Activated naive CD8-positive, alpha-beta T cell (primary cell): Measurements from ENCODE around the gene HTR7.
"Not testable (repeated sequence)": the region's sequence is repeated elsewhere in the genome, so short reads cannot be mapped to it uniquely, and the experiment has no call there.

Experiments
- H3K27ac Mint-ChIP-seq: one replicate; pipeline ENCODE4 v1.8.0; 2021; ENCODE audit warnings: mixed read lengths
- H3K27me3 Mint-ChIP-seq: one replicate; pipeline ENCODE4 v1.8.0; 2021; ENCODE audit warnings: mixed read lengths
- H3K36me3 Mint-ChIP-seq: one replicate; pipeline ENCODE4 v1.8.0; 2021; ENCODE audit warnings: mixed read lengths
- H3K4me1 Mint-ChIP-seq: one replicate; pipeline ENCODE4 v1.8.0; 2021; ENCODE audit warnings: low read depth, mixed read lengths
- H3K4me3 Mint-ChIP-seq: one replicate; pipeline ENCODE4 v1.8.0; 2021; ENCODE audit warnings: mild to moderate bottlenecking, mixed read lengths
- H3K9me3 Mint-ChIP-seq: one replicate; pipeline ENCODE4 v1.8.0; 2021; ENCODE audit warnings: low read depth, mixed read lengths

Gene HTR7

GRCh38 chr10:90837486-90837885 lies 20.4 kb downstream of the HTR7 start:
- H3K9me3 Mint-ChIP-seq: no peaks in the 10 kb centered on the region
- H3K4me1 Mint-ChIP-seq: no peaks in the 10 kb centered on the region
- H3K36me3 Mint-ChIP-seq: no peaks in the 10 kb centered on the region
- H3K27me3 Mint-ChIP-seq: no peaks in the 10 kb centered on the region
- H3K4me3 Mint-ChIP-seq: no peak overlapping the region
- no peak overlapping the region for H3K27ac Mint-ChIP-seq

GRCh38 chr10:90834326-90834725 lies 23.5 kb downstream of the HTR7 start:
- Mint-ChIP-seq H3K27ac (no peak overlapping the region), H3K4me3 (no peak overlapping the region), H3K27me3 (peaks cover 2% of the 10 kb centered on the region), H3K36me3 (no peaks in the 10 kb centered on the region), H3K9me3 (no peaks in the 10 kb centered on the region), H3K4me1 (no peaks in the 10 kb centered on the region)

GRCh38 chr10:90832111-90832510 lies 25.7 kb downstream of the HTR7 start:
- no peaks in the 10 kb centered on the region for H3K9me3 Mint-ChIP-seq
- H3K4me3 Mint-ChIP-seq: no peak overlapping the region
- peaks cover 2% of the 10 kb centered on the region for H3K27me3 Mint-ChIP-seq
- H3K27ac Mint-ChIP-seq: no peak overlapping the region
- H3K4me1 Mint-ChIP-seq: no peaks in the 10 kb centered on the region
- no peaks in the 10 kb centered on the region for H3K36me3 Mint-ChIP-seq

GRCh38 chr10:90822508-90822907 lies 35.3 kb downstream of the HTR7 start:
- H3K4me3 Mint-ChIP-seq: no peak overlapping the region
- peaks cover 7% of the 10 kb centered on the region for H3K36me3 Mint-ChIP-seq
- no peak overlapping the region for H3K27ac Mint-ChIP-seq
- peaks cover 9% of the 10 kb centered on the region for H3K9me3 Mint-ChIP-seq
- peaks cover 20% of the 10 kb centered on the region for H3K27me3 Mint-ChIP-seq
- no peaks in the 10 kb centered on the region for H3K4me1 Mint-ChIP-seq

- not testable (repeated sequence) for H3K36me3 Mint-ChIP-seq, H3K4me3 Mint-ChIP-seq
- peaks cover 18% of the 10 kb centered on the region for H3K27me3 Mint-ChIP-seq
Observed at GRCh38 chr10:90821864-90822263, 36.0 kb downstream of the HTR7 start.

GRCh38 chr10:90819911-90820310 lies 37.9 kb downstream of the HTR7 start:
- peaks cover 7% of the 10 kb centered on the region for H3K36me3 Mint-ChIP-seq
- no peak overlapping the region for H3K27ac Mint-ChIP-seq
- peaks cover 9% of the 10 kb centered on the region for H3K9me3 Mint-ChIP-seq
- H3K4me1 Mint-ChIP-seq: no peaks in the 10 kb centered on the region
- no peak overlapping the region for H3K4me3 Mint-ChIP-seq
- peaks cover 12% of the 10 kb centered on the region for H3K27me3 Mint-ChIP-seq

More at GRCh38 chr10:90821864-90822263, 36.0 kb downstream of the HTR7 start:
- H3K27ac Mint-ChIP-seq, H3K4me1 Mint-ChIP-seq, H3K9me3 Mint-ChIP-seq: not testable (repeated sequence)

- Mint-ChIP-seq H3K27me3 (peaks cover 9% of the 10 kb centered on the region), H3K4me1 (no peaks in the 10 kb centered on the region), H3K4me3 (no peak overlapping the region), H3K9me3 (peaks cover 9% of the 10 kb centered on the region), H3K36me3 (peaks cover 7% of the 10 kb centered on the region), H3K27ac (no peak overlapping the region)
Observed at GRCh38 chr10:90818736-90819135, 39.1 kb downstream of the HTR7 start.

GRCh38 chr10:90817128-90817889 lies 40.5 kb downstream of the HTR7 start:
- no peak overlapping the region for H3K4me3 Mint-ChIP-seq
- H3K27ac Mint-ChIP-seq: no peak overlapping the region
- H3K27me3 Mint-ChIP-seq: peaks cover 4% of the 10 kb centered on the region
- H3K9me3 Mint-ChIP-seq: peaks cover 6% of the 10 kb centered on the region
- peaks cover 6% of the 10 kb centered on the region for H3K36me3 Mint-ChIP-seq
- H3K4me1 Mint-ChIP-seq: no peaks in the 10 kb centered on the region

- H3K9me3 Mint-ChIP-seq: no peaks in the 10 kb centered on the region
- H3K27ac Mint-ChIP-seq: no peak overlapping the region
- H3K4me3 Mint-ChIP-seq: no peak overlapping the region
- H3K4me1 Mint-ChIP-seq: no peaks in the 10 kb centered on the region
- H3K27me3 Mint-ChIP-seq: no peaks in the 10 kb centered on the region
- no peaks in the 10 kb centered on the region for H3K36me3 Mint-ChIP-seq
Observed at GRCh38 chr10:90816466-90816865, 41.4 kb downstream of the HTR7 start.

GRCh38 chr10:90813594-90814365 lies 44.1 kb downstream of the HTR7 start:
- Mint-ChIP-seq H3K4me3 (no peak overlapping the region), H3K9me3 (no peaks in the 10 kb centered on the region), H3K36me3 (no peaks in the 10 kb centered on the region), H3K27me3 (no peaks in the 10 kb centered on the region), H3K4me1 (no peaks in the 10 kb centered on the region), H3K27ac (no peak overlapping the region)

- H3K36me3 Mint-ChIP-seq, H3K4me1 Mint-ChIP-seq, H3K4me3 Mint-ChIP-seq, H3K27ac Mint-ChIP-seq, H3K9me3 Mint-ChIP-seq, H3K27me3 Mint-ChIP-seq: not testable (repeated sequence)
Observed at GRCh38 chr10:90807106-90807505, 50.7 kb downstream of the HTR7 start.

- no peaks in the 10 kb centered on the region for H3K4me1 Mint-ChIP-seq
- peaks cover 2% of the 10 kb centered on the region for H3K27me3 Mint-ChIP-seq
- no peaks in the 10 kb centered on the region for H3K36me3 Mint-ChIP-seq
- H3K27ac Mint-ChIP-seq: no peak overlapping the region
- H3K9me3 Mint-ChIP-seq: no peaks in the 10 kb centered on the region
- no peak overlapping the region for H3K4me3 Mint-ChIP-seq
Observed at GRCh38 chr10:90806677-90807076, 51.2 kb downstream of the HTR7 start.

GRCh38 chr10:90805206-90805605 lies 52.6 kb downstream of the HTR7 start:
- no peaks in the 10 kb centered on the region for H3K4me1 Mint-ChIP-seq
- H3K27ac Mint-ChIP-seq: no peak overlapping the region
- H3K9me3 Mint-ChIP-seq: no peaks in the 10 kb centered on the region
- H3K27me3 Mint-ChIP-seq: peaks cover 2% of the 10 kb centered on the region
- no peaks in the 10 kb centered on the region for H3K36me3 Mint-ChIP-seq
- H3K4me3 Mint-ChIP-seq: no peak overlapping the region

GRCh38 chr10:90804354-90804753 lies 53.5 kb downstream of the HTR7 start:
- Mint-ChIP-seq H3K4me3 (no peak overlapping the region), H3K36me3 (no peaks in the 10 kb centered on the region), H3K4me1 (no peaks in the 10 kb centered on the region), H3K27ac (no peak overlapping the region), H3K27me3 (peaks cover 2% of the 10 kb centered on the region), H3K9me3 (no peaks in the 10 kb centered on the region)

- Mint-ChIP-seq H3K4me3 (no peak overlapping the region), H3K4me1 (no peaks in the 10 kb centered on the region), H3K27me3 (no peaks in the 10 kb centered on the region), H3K27ac (no peak overlapping the region), H3K9me3 (no peaks in the 10 kb centered on the region), H3K36me3 (peaks cover 2% of the 10 kb centered on the region)
Observed at GRCh38 chr10:90801608-90802007, 56.2 kb downstream of the HTR7 start.
